Testis (tissue), 2 donors: Measurements from ENCODE around the gene TMEM184B.

Source experiments
- CTCF ChIP-seq, 3 experiments: fragments of 450-650 bp in 2 of 3; fragments of 200-600 bp in 1 of 3; sonication (generic) in 1 of 3; IDR thresholded peaks; one replicate each; pipeline ENCODE4 v1.5.1; 2016 to 2019; ENCODE audit warnings: antibody characterized with exemption in 3 of 3, mild to moderate bottlenecking in 2 of 3, moderate library complexity in 1 of 3
- POLR2A ChIP-seq: fragments of 450-650 bp; IDR thresholded peaks from one replicate; pipeline ENCODE4 v1.6.1; 2017; ENCODE audit warnings: antibody characterized with exemption, mild to moderate bottlenecking, moderate library complexity

GRCh38 chr22:38221908-38222796 is 50.7 kb downstream of the TMEM184B start:
- no peak for TF ChIP-seq CTCF (IDR thresholded peaks at IDR 0.05)
- TF ChIP-seq POLR2A, result no peak
